ENCODE measurements around the gene RPUSD1.

RPUSD1 gene

GRCh38 chr16:818132-818531, 30.0 kb upstream of the RPUSD1 start:
- H3K4me3 ChIP-seq (ENCODE audit: low read depth, low read length, poor library complexity, severe bottlenecking): no peak overlapping the region
- H3K9me2 ChIP-seq (ENCODE audit: low read depth, low read length): no peaks in the 10 kb centered on the region
- H3K9me3 ChIP-seq (ENCODE audit: low read length): no peaks in the 10 kb centered on the region
- no peaks in the 10 kb centered on the region for H4K20me1 ChIP-seq (ENCODE audit: insufficient read depth, low read length)
- no peak overlapping the region for H3K4me2 ChIP-seq (ENCODE audit: low read length)
- H3K9ac ChIP-seq (ENCODE audit: low read length): no peak overlapping the region
- H3K4me1 ChIP-seq (ENCODE audit: insufficient read depth, low read length, severe bottlenecking): no peaks in the 10 kb centered on the region
- no peaks in the 10 kb centered on the region for H3K36me3 ChIP-seq (ENCODE audit: insufficient read depth, low read length)
- H3K27me3 ChIP-seq (ENCODE audit: insufficient read depth, low read length): peaks cover 14% of the 10 kb centered on the region; the same call in 1 of the 2 replicates
- no peak overlapping the region for H3K27ac ChIP-seq (ENCODE audit: low read depth, low read length, poor library complexity, severe bottlenecking)
- TF ChIP-seq EZH2 (IDR thresholded peaks at IDR 0.05; ENCODE audit: borderline replicate concordance, low read length) (no peak), CTCF (IDR thresholded peaks at IDR 0.05; ENCODE audit: low read length) (no peak)
- H2AFZ ChIP-seq (ENCODE audit: low read length): no peak overlapping the region
- no peaks in the 10 kb centered on the region for H3F3A ChIP-seq (ENCODE audit: insufficient read depth, low read length)
- no peaks in the 10 kb centered on the region for H3K79me2 ChIP-seq (ENCODE audit: insufficient read depth, low read length)

GRCh38 chr16:817001-817906, 29.1 kb upstream of the RPUSD1 start:
- TF ChIP-seq CTCF (IDR thresholded peaks at IDR 0.05; ENCODE audit: low read length) (no peak), EZH2 (IDR thresholded peaks at IDR 0.05; ENCODE audit: borderline replicate concordance, low read length) (no peak)
- Histone ChIP-seq H3K9ac (ENCODE audit: low read length) (no peak overlapping the region), H2AFZ (ENCODE audit: low read length) (no peak overlapping the region), H3K79me2 (ENCODE audit: insufficient read depth, low read length) (no peaks in the 10 kb centered on the region), H3K9me3 (ENCODE audit: low read length) (no peaks in the 10 kb centered on the region), H3K9me2 (ENCODE audit: low read depth, low read length) (no peaks in the 10 kb centered on the region), H3K27me3 (ENCODE audit: insufficient read depth, low read length) (peaks cover 14% of the 10 kb centered on the region; the same call in 1 of the 2 replicates), H3K4me1 (ENCODE audit: insufficient read depth, low read length, severe bottlenecking) (no peaks in the 10 kb centered on the region), H3K4me3 (ENCODE audit: low read depth, low read length, poor library complexity, severe bottlenecking) (no peak overlapping the region), H3F3A (ENCODE audit: insufficient read depth, low read length) (no peaks in the 10 kb centered on the region), H3K36me3 (ENCODE audit: insufficient read depth, low read length) (no peaks in the 10 kb centered on the region), H3K27ac (ENCODE audit: low read depth, low read length, poor library complexity, severe bottlenecking) (no peak overlapping the region), H4K20me1 (ENCODE audit: insufficient read depth, low read length) (no peaks in the 10 kb centered on the region), H3K4me2 (ENCODE audit: low read length) (no peak overlapping the region)

GRCh38 chr16:815861-816260, 27.7 kb upstream of the RPUSD1 start:
- H3K27ac ChIP-seq (ENCODE audit: low read depth, low read length, poor library complexity, severe bottlenecking): no peak overlapping the region
- H3K9me2 ChIP-seq (ENCODE audit: low read depth, low read length): no peaks in the 10 kb centered on the region
- no peaks in the 10 kb centered on the region for H3K36me3 ChIP-seq (ENCODE audit: insufficient read depth, low read length)
- H3K4me1 ChIP-seq (ENCODE audit: insufficient read depth, low read length, severe bottlenecking): no peaks in the 10 kb centered on the region
- H3K79me2 ChIP-seq (ENCODE audit: insufficient read depth, low read length): no peaks in the 10 kb centered on the region
- no peaks in the 10 kb centered on the region for H4K20me1 ChIP-seq (ENCODE audit: insufficient read depth, low read length)
- no peaks in the 10 kb centered on the region for H3K9me3 ChIP-seq (ENCODE audit: low read length)
- H3F3A ChIP-seq (ENCODE audit: insufficient read depth, low read length): no peaks in the 10 kb centered on the region
- H3K4me3 ChIP-seq (ENCODE audit: low read depth, low read length, poor library complexity, severe bottlenecking): no peak overlapping the region
- H3K9ac ChIP-seq (ENCODE audit: low read length): no peak overlapping the region
- H3K4me2 ChIP-seq (ENCODE audit: low read length): no peak overlapping the region
- TF ChIP-seq CTCF (IDR thresholded peaks at IDR 0.05; ENCODE audit: low read length) (no peak), EZH2 (IDR thresholded peaks at IDR 0.05; ENCODE audit: borderline replicate concordance, low read length) (no peak)
- H3K27me3 ChIP-seq (ENCODE audit: insufficient read depth, low read length): peaks cover 14% of the 10 kb centered on the region; the same call in 1 of the 2 replicates
- H2AFZ ChIP-seq (ENCODE audit: low read length): no peak overlapping the region

Data from OCI-LY1 (cell line).